Activated CD4-positive, alpha-beta T cell treated with anti-CD3 and anti-CD28 coated beads, Interleukin-2, Interleukin-6, amounts not matched to agents 100 ng/mL and 50 ng/mL, durations not matched to agents 16 hours and 8 hours (primary cell): Measurements from ENCODE around the gene ABCF2.

ENCODE experiments used
- DNase-seq: peaks from one replicate; pipeline ENCODE4 v3.0.0-alpha.2; 2020

The ABCF2 gene

GRCh38 chr7:151226875-151227782 is at the start of gene ABCF2:
Gene ABCF2 (minus strand): TSS chr7:151227205. CDS start chr7:151226458, 747 bp downstream.
- peak; percentile 99 for DNase-seq

GRCh38 chr7:151275813-151276577 is 49.0 kb upstream of the ABCF2 start:
- no peak for DNase-seq

GRCh38 chr7:151274936-151275812 is 48.2 kb upstream of the ABCF2 start:
- DNase-seq: no peak

GRCh38 chr7:151274396-151274795 is 47.4 kb upstream of the ABCF2 start:
- no peak for DNase-seq

GRCh38 chr7:151273651-151274390 is 46.8 kb upstream of the ABCF2 start:
- DNase-seq: no peak

GRCh38 chr7:151272877-151273276 is 45.9 kb upstream of the ABCF2 start:
- no peak for DNase-seq

- DNase-seq: no peak
Observed at GRCh38 chr7:151272405-151272804, 45.4 kb upstream of the ABCF2 start.

- peak; percentile 19 for DNase-seq
Observed at GRCh38 chr7:151271699-151272355, 44.8 kb upstream of the ABCF2 start.

GRCh38 chr7:151269511-151269910 is 42.5 kb upstream of the ABCF2 start:
- DNase-seq: no peak

- no peak for DNase-seq
Observed at GRCh38 chr7:151265351-151265931, 38.4 kb upstream of the ABCF2 start.

GRCh38 chr7:151264615-151265014 is 37.6 kb upstream of the ABCF2 start:
- DNase-seq: no peak

- no peak for DNase-seq
Observed at GRCh38 chr7:151261529-151261928, 34.5 kb upstream of the ABCF2 start.

GRCh38 chr7:151260883-151261282 is 33.9 kb upstream of the ABCF2 start:
- DNase-seq: no peak

GRCh38 chr7:151260471-151260870 is 33.5 kb upstream of the ABCF2 start:
- DNase-seq: no peak

- DNase-seq: no peak
Observed at GRCh38 chr7:151257990-151258389, 31.0 kb upstream of the ABCF2 start.

- DNase-seq: no peak
Observed at GRCh38 chr7:151256410-151257045, 29.5 kb upstream of the ABCF2 start.

- DNase-seq: no peak
Observed at GRCh38 chr7:151255390-151255789, 28.4 kb upstream of the ABCF2 start.

- DNase-seq: no peak
Observed at GRCh38 chr7:151254851-151255250, 27.8 kb upstream of the ABCF2 start.

GRCh38 chr7:151254316-151254715 is 27.3 kb upstream of the ABCF2 start:
- no peak for DNase-seq

- no peak for DNase-seq
Observed at GRCh38 chr7:151252961-151253711, 26.1 kb upstream of the ABCF2 start.
